ENCODE results near the gene MIB1. TPM values are rescaled to one million over a fixed set of nuclear protein-coding genes. Genes with fewer than 3 reads are reported as not detected.

MIB1 gene
- total RNA-seq (2021; ENCODE audit: unreplicated experiment) (66.3 TPM), Bru-seq, nascent RNA (percentile 91 among the genes with signal in this experiment), BruChase-seq, experiment 1, labeled RNA remaining after a 2-hour chase (percentile 88 among the genes with signal in this experiment), BruChase-seq, experiment 2, labeled RNA remaining after a 6-hour chase (percentile 93 among the genes with signal in this experiment)
- polyA plus RNA-seq (2012; ENCODE audit: insufficient read length), result 21.1 TPM
- long read RNA-seq, full-length matches to known transcripts, result 57 of 91 reads
- long read RNA-seq, partial matches to known transcripts, result 19 of 91 reads
- long read RNA-seq, other reads (novel, unspliced or antisense), result 15 of 91 reads

GRCh38 chr18:21740538-21741311, at the start of gene MIB1:
MIB1 (plus strand) TSS chr18:21740792; CDS start chr18:21741584, 792 bp downstream.
- intact Hi-C loops (cut with micrococcal nuclease; ENCODE audit: unreplicated experiment) (loop anchor here (5.0 kb wide), 1 partner anchor 38 kb away; the partner anchor contains the start of gene ABHD3), in situ Hi-C loops (cut with HindIII; ENCODE audit: low pct_unique_long_range_greater_than_20kb, low sequenced_read_pairs) (no loop called here)
- peak; percentile 88 for TF ChIP-seq POLR2AphosphoS5 (IDR thresholded peaks at IDR 0.05; ENCODE audit: low read depth, low read length)
- no peak; the same call in 1 of the 2 replicates for TF ChIP-seq SIN3A (IDR thresholded peaks at IDR 0.05; ENCODE audit: borderline replicate concordance, insufficient read depth, low read depth, low read length)
- no peak for TF ChIP-seq REST (IDR thresholded peaks at IDR 0.05; ENCODE audit: insufficient read depth in 1 of 2, low read depth in 2 of 2, low read length in 1 of 2)
- TF ChIP-seq TCF7L2 (IDR thresholded peaks at IDR 0.05; ENCODE audit: low read depth, low read length), result 0 out of 2 replicates have a peak, but pooled peaks have one; percentile 28
- TF ChIP-seq CTCF (IDR thresholded peaks at IDR 0.05), result no peak
- CTCF ChIA-PET, result interaction anchor here (1.2 kb wide), 1 partner anchor 140 kb away, joined by 3 read pairs; the partner anchor contains the start of gene ESCO1
- H3K4me3 ChIP-seq (ENCODE audit: low read depth in 2 of 2, low read length in 2 of 2), result peak within 1 kb of the TSS; percentile 84 to 91
- H3K4me1 ChIP-seq (ENCODE audit: control insufficient read depth, insufficient read depth, low read length), result peaks cover 15% of the 10 kb centered on the region
- H3K9me3 ChIP-seq (ENCODE audit: control insufficient read depth, insufficient read depth, low read depth, low read length), result no peaks in the 10 kb centered on the region
- no peaks in the 10 kb centered on the region for H3K27me3 ChIP-seq (ENCODE audit: control insufficient read depth, insufficient read depth, low read length)
- ATAC-seq, result peak; percentile 97
- BruUV-seq (replicated peaks), result no TSS peak
- H3K36me3 ChIP-seq (ENCODE audit: control insufficient read depth, insufficient read depth, low read length), result no peaks in the 10 kb centered on the region; the same call in 1 of the 2 replicates
- H3K27ac ChIP-seq (ENCODE audit: low read length), result peak within 1 kb of the TSS; percentile 88
- POLR2A ChIA-PET, result interaction anchor here (0.5 to 0.7 kb wide), 4 partner anchors 20 to 170 kb away, joined by 3 to 7 read pairs (median 3); no protein-coding TSS in a partner anchor
- peak; percentile 67 for DNase-seq (ENCODE audit: low read depth, low spot score)

GRCh38 chr18:21693322-21693721, 47.3 kb upstream of the MIB1 start:
- no peak for ATAC-seq
- Histone ChIP-seq H3K4me1 (ENCODE audit: control insufficient read depth, insufficient read depth, low read length) (no peaks in the 10 kb centered on the region), H3K4me3 (ENCODE audit: low read depth in 2 of 2, low read length in 2 of 2) (no peak overlapping the region), H3K36me3 (ENCODE audit: control insufficient read depth, insufficient read depth, low read length) (no peaks in the 10 kb centered on the region; the same call in 1 of the 2 replicates), H3K27ac (ENCODE audit: low read length) (no peak overlapping the region), H3K9me3 (ENCODE audit: control insufficient read depth, insufficient read depth, low read depth, low read length) (no peaks in the 10 kb centered on the region; the same call in 1 of the 2 replicates), H3K27me3 (ENCODE audit: control insufficient read depth, insufficient read depth, low read length) (no peaks in the 10 kb centered on the region)
- BruUV-seq (replicated peaks), result no TSS peak
- POLR2A ChIA-PET, result no interaction called here
- in situ Hi-C loops (cut with HindIII; ENCODE audit: low pct_unique_long_range_greater_than_20kb, low sequenced_read_pairs) (no loop called here), intact Hi-C loops (cut with micrococcal nuclease; ENCODE audit: unreplicated experiment) (no loop called here)
- no peak for DNase-seq (ENCODE audit: low read depth, low spot score)
- CTCF ChIA-PET, result no interaction called here
- TF ChIP-seq CTCF (IDR thresholded peaks at IDR 0.05) (no peak), REST (IDR thresholded peaks at IDR 0.05; ENCODE audit: insufficient read depth in 1 of 2, low read depth in 2 of 2, low read length in 1 of 2) (no peak), POLR2AphosphoS5 (IDR thresholded peaks at IDR 0.05; ENCODE audit: low read depth, low read length) (no peak), TCF7L2 (IDR thresholded peaks at IDR 0.05; ENCODE audit: low read depth, low read length) (no peak), SIN3A (IDR thresholded peaks at IDR 0.05; ENCODE audit: borderline replicate concordance, insufficient read depth, low read depth, low read length) (no peak)
